Measurements from ENCODE around the gene SLC25A33. TPM values are rescaled to one million over a fixed set of nuclear protein-coding genes. Genes with fewer than 3 reads are reported as not detected.
"Not testable (repeated sequence)": the region's sequence is repeated elsewhere in the genome, so short reads cannot be mapped to it uniquely, and the experiment has no call there.

The SLC25A33 gene
- total and polyA plus RNA-seq, 2 donors from 2014 or later: 3.8 to 11.3 TPM

- FAIRE-seq: no peak
- intact Hi-C loops (cut with DNase I): no loop called here
- H3K4me1 ChIP-seq (ENCODE audit: control insufficient read depth in 2 of 3, insufficient read depth in 2 of 3, low read depth in 1 of 3, low read length in 3 of 3): peaks cover 0 to 10% (median 10%) of the 10 kb centered on the region in 3 donors
- H3K27ac ChIP-seq (ENCODE audit: low read depth in 2 of 2, low read length in 2 of 2): peak overlapping the region; percentile 9 to 57
- DNase-seq: peak in 1 of 5 donors; percentile 8
- no peak for TF ChIP-seq CTCF (IDR thresholded peaks at IDR 0.05; ENCODE audit: borderline replicate concordance, extremely low read depth, insufficient read depth)
- no peaks in the 10 kb centered on the region for H3K9me3 ChIP-seq (ENCODE audit: control insufficient read depth in 2 of 3, insufficient read depth in 1 of 3, low read length in 3 of 3)
- H3K27me3 ChIP-seq (ENCODE audit: control insufficient read depth, insufficient read depth, low read length): no peaks in the 10 kb centered on the region
- H3K9ac ChIP-seq (ENCODE audit: low read length in 3 of 3): no peak overlapping the region
- peak overlapping the region in 1 of 3 donors; percentile 48 for H3K4me3 ChIP-seq (ENCODE audit: low read length in 3 of 3)
- H3K36me3 ChIP-seq (ENCODE audit: control insufficient read depth in 2 of 3, insufficient read depth in 3 of 3, low read length in 3 of 3): no peaks in the 10 kb centered on the region
Measured at GRCh38 chr1:9503001-9503675, 36.1 kb upstream of the SLC25A33 start.

GRCh38 chr1:9505143-9505542, 34.1 kb upstream of the SLC25A33 start:
- TF ChIP-seq CTCF (IDR thresholded peaks at IDR 0.05; ENCODE audit: borderline replicate concordance, extremely low read depth, insufficient read depth): no peak
- Histone ChIP-seq H3K27me3 (ENCODE audit: control insufficient read depth, insufficient read depth, low read length) (no peaks in the 10 kb centered on the region), H3K9ac (ENCODE audit: low read length in 3 of 3) (no peak overlapping the region), H3K27ac (ENCODE audit: low read depth in 2 of 2, low read length in 2 of 2) (no peak overlapping the region), H3K4me3 (ENCODE audit: low read length in 3 of 3) (no peak overlapping the region), H3K36me3 (ENCODE audit: control insufficient read depth in 2 of 3, insufficient read depth in 3 of 3, low read length in 3 of 3) (no peaks in the 10 kb centered on the region), H3K9me3 (ENCODE audit: control insufficient read depth in 2 of 3, insufficient read depth in 1 of 3, low read length in 3 of 3) (no peaks in the 10 kb centered on the region), H3K4me1 (ENCODE audit: control insufficient read depth in 2 of 3, insufficient read depth in 2 of 3, low read depth in 1 of 3, low read length in 3 of 3) (peaks cover 0 to 10% (median 10%) of the 10 kb centered on the region in 3 donors)
- DNase-seq (no peak), FAIRE-seq (no peak)
- intact Hi-C loops (cut with DNase I): no loop called here

GRCh38 chr1:9506901-9507300, 32.4 kb upstream of the SLC25A33 start:
- no peaks in the 10 kb centered on the region for H3K27me3 ChIP-seq (ENCODE audit: control insufficient read depth, insufficient read depth, low read length)
- intact Hi-C loops (cut with DNase I): no loop called here
- no peak overlapping the region for H3K4me3 ChIP-seq (ENCODE audit: low read length in 3 of 3)
- no peak overlapping the region for H3K9ac ChIP-seq (ENCODE audit: low read length in 3 of 3)
- DNase-seq (no peak), FAIRE-seq (no peak)
- H3K27ac ChIP-seq (ENCODE audit: low read depth in 2 of 2, low read length in 2 of 2): no peak overlapping the region
- H3K9me3 ChIP-seq (ENCODE audit: control insufficient read depth in 2 of 3, insufficient read depth in 1 of 3, low read length in 3 of 3): no peaks in the 10 kb centered on the region
- no peak for TF ChIP-seq CTCF (IDR thresholded peaks at IDR 0.05; ENCODE audit: borderline replicate concordance, extremely low read depth, insufficient read depth)
- no peaks in the 10 kb centered on the region for H3K36me3 ChIP-seq (ENCODE audit: control insufficient read depth in 2 of 3, insufficient read depth in 3 of 3, low read length in 3 of 3)
- H3K4me1 ChIP-seq (ENCODE audit: control insufficient read depth in 2 of 3, insufficient read depth in 2 of 3, low read depth in 1 of 3, low read length in 3 of 3): no peaks in the 10 kb centered on the region

- intact Hi-C loops (cut with DNase I): no loop called here
- no peak overlapping the region for H3K27ac ChIP-seq (ENCODE audit: low read depth in 2 of 2, low read length in 2 of 2)
- FAIRE-seq (no peak), DNase-seq (no peak)
- no peak overlapping the region for H3K9ac ChIP-seq (ENCODE audit: low read length in 3 of 3)
- no peak for TF ChIP-seq CTCF (IDR thresholded peaks at IDR 0.05; ENCODE audit: borderline replicate concordance, extremely low read depth, insufficient read depth)
- no peaks in the 10 kb centered on the region for H3K4me1 ChIP-seq (ENCODE audit: control insufficient read depth in 2 of 3, insufficient read depth in 2 of 3, low read depth in 1 of 3, low read length in 3 of 3)
- no peaks in the 10 kb centered on the region for H3K9me3 ChIP-seq (ENCODE audit: control insufficient read depth in 2 of 3, insufficient read depth in 1 of 3, low read length in 3 of 3)
- no peaks in the 10 kb centered on the region for H3K36me3 ChIP-seq (ENCODE audit: control insufficient read depth in 2 of 3, insufficient read depth in 3 of 3, low read length in 3 of 3)
- H3K4me3 ChIP-seq (ENCODE audit: low read length in 3 of 3): no peak overlapping the region
- H3K27me3 ChIP-seq (ENCODE audit: control insufficient read depth, insufficient read depth, low read length): no peaks in the 10 kb centered on the region
Measured at GRCh38 chr1:9510130-9510529, 29.1 kb upstream of the SLC25A33 start.

GRCh38 chr1:9515550-9515949, 23.7 kb upstream of the SLC25A33 start:
- H3K27me3 ChIP-seq (ENCODE audit: control insufficient read depth, insufficient read depth, low read length); H3K9ac ChIP-seq (ENCODE audit: low read length in 3 of 3); intact Hi-C loops (cut with DNase I); H3K9me3 ChIP-seq (ENCODE audit: control insufficient read depth in 2 of 3, insufficient read depth in 1 of 3, low read length in 3 of 3); FAIRE-seq; H3K36me3 ChIP-seq (ENCODE audit: control insufficient read depth in 2 of 3, insufficient read depth in 3 of 3, low read length in 3 of 3); DNase-seq; H3K4me1 ChIP-seq (ENCODE audit: control insufficient read depth in 2 of 3, insufficient read depth in 2 of 3, low read depth in 1 of 3, low read length in 3 of 3); H3K27ac ChIP-seq (ENCODE audit: low read depth in 2 of 2, low read length in 2 of 2); H3K4me3 ChIP-seq (ENCODE audit: low read length in 3 of 3): not testable (repeated sequence)

Measured in kidney (tissue), 14 donors.